HFF-Myc (cell line): ENCODE measurements around the gene ZC3HAV1.
"Not testable (repeated sequence)": the region's sequence is repeated elsewhere in the genome, so short reads cannot be mapped to it uniquely, and the experiment has no call there.

Source experiments
- DNase-seq: peaks from one replicate; pipeline ENCODE4 v3.0.0-alpha.2; 2011; ENCODE audit warnings: low read depth; ENCODE audit errors: extremely low read depth
- H3K4me3 ChIP-seq: replicated peaks from 2 replicates; pipeline ENCODE4 v1.5.1; 2011; ENCODE audit warnings: low read depth, mild to moderate bottlenecking, control low read depth, low read length
- CTCF ChIP-seq: IDR thresholded peaks from 2 replicates; pipeline ENCODE4 v1.5.1; 2012; ENCODE audit warnings: mild to moderate bottlenecking, low read depth, low read length, control low read depth; ENCODE audit errors: missing control alignments

The ZC3HAV1 gene

GRCh38 chr7:139029353-139029752, 80.2 kb downstream of the ZC3HAV1 start:
- DNase-seq, result no peak
- TF ChIP-seq CTCF, result no peak
- no peak overlapping the region for H3K4me3 ChIP-seq

GRCh38 chr7:139026551-139026950, 83.0 kb downstream of the ZC3HAV1 start:
- no peak for TF ChIP-seq CTCF
- DNase-seq, result no peak
- no peak overlapping the region for H3K4me3 ChIP-seq

GRCh38 chr7:139025861-139026260, 83.7 kb downstream of the ZC3HAV1 start:
- not testable (repeated sequence) for H3K4me3 ChIP-seq, DNase-seq

- TF ChIP-seq CTCF, result no peak
- H3K4me3 ChIP-seq, result no peak overlapping the region
Observed at GRCh38 chr7:139023076-139023475, 86.4 kb downstream of the ZC3HAV1 start.

GRCh38 chr7:139022286-139022685, 87.2 kb downstream of the ZC3HAV1 start:
- no peak for TF ChIP-seq CTCF
- DNase-seq, result no peak
- H3K4me3 ChIP-seq, result no peak overlapping the region

More at GRCh38 chr7:139023076-139023475, 86.4 kb downstream of the ZC3HAV1 start:
- no peak for DNase-seq

- no peak for DNase-seq
- TF ChIP-seq CTCF, result no peak
- H3K4me3 ChIP-seq, result no peak overlapping the region
Observed at GRCh38 chr7:139018910-139019309, 90.6 kb downstream of the ZC3HAV1 start.

- H3K4me3 ChIP-seq, result no peak overlapping the region
- DNase-seq, result peak; percentile 46
- TF ChIP-seq CTCF, result peak; percentile 64
Observed at GRCh38 chr7:139016931-139017511, 92.5 kb downstream of the ZC3HAV1 start.
